HepG2 (cell line): ENCODE measurements around the gene DPYD. TPM values are rescaled to one million over a fixed set of nuclear protein-coding genes. Genes with fewer than 3 reads are reported as not detected.

Source experiments
- ATAC-seq: fragments of 200-7000 bp; cut with Tn5 transposase; 3 replicates; pipeline ENCODE4 v1.9.1; 2020; ENCODE audit warnings: mild to moderate bottlenecking, moderate library complexity
- BruUV-seq: library from RNA; stranded (reverse); fragments of 400-500 nt; replicated peaks from 2 replicates; lab custom pipeline; 2021; lab: Mats Ljungman, UMichigan
- CTCF ChIA-PET: fragments of 300-600 bp; formaldehyde crosslinking; extraction: SDS; loops from one replicate; lab custom pipeline; 2021; ENCODE audit warnings: low total read pairs, inconsistent platforms, low intra/inter-chr PET ratio; lab: Yijun Ruan, JAX
- POLR2A ChIA-PET: fragments of 350-600 bp; sonication (Branson Sonifier 250); formaldehyde crosslinking; loops from one replicate; lab custom pipeline; 2020; ENCODE audit warnings: antibody characterized with exemption, inconsistent platforms; lab: Yijun Ruan, JAX
- DNase-seq: peaks from one replicate; pipeline ENCODE4 v3.0.0-alpha.2; 2015; ENCODE audit warnings: low spot score
- FAIRE-seq: peaks from 3 replicates; lab custom pipeline; 2011; peaks lifted over from hg19 to GRCh38; lab: Jason Lieb, UNC
- H2AFZ ChIP-seq: one replicate; pipeline ENCODE4 v1.6.1; 2011; ENCODE audit warnings: low read length, inconsistent platforms
- H3K27ac ChIP-seq: fragments of 300-600 bp; 3 replicates; pipeline ENCODE4 v1.8.0; 2011; ENCODE audit warnings: mixed run types, mild to moderate bottlenecking, mixed read lengths, low read length, inconsistent platforms; ENCODE audit not compliant: insufficient read depth; ENCODE audit errors: extremely low read length
- H3K27me3 ChIP-seq, 2 experiments: fragments of 200-600 bp in 1 of 2; 2 replicates in 1 of 2; 3 replicates in 1 of 2; pipeline versions ENCODE4 v1.6.0 to v1.8.0; 2011; ENCODE audit warnings: low read length in 2 of 2, mild to moderate bottlenecking in 2 of 2, moderate library complexity in 2 of 2, inconsistent platforms in 1 of 2; ENCODE audit not compliant: insufficient read depth in 2 of 2, control insufficient read depth in 1 of 2
- H3K36me3 ChIP-seq, 2 experiments: fragments of 200-600 bp in 1 of 2; replicated peaks in 1 of 2; 2 replicates in 1 of 2; 3 replicates in 1 of 2; pipeline versions ENCODE4 v1.5.1 to v1.8.0; 2011; ENCODE audit warnings: low read length in 2 of 2, inconsistent platforms in 1 of 2; ENCODE audit not compliant: insufficient read depth in 2 of 2, control insufficient read depth in 1 of 2
- H3K4me1 ChIP-seq: 2 replicates; pipeline ENCODE4 v1.5.1; 2012; ENCODE audit warnings: low read length, inconsistent platforms; ENCODE audit not compliant: insufficient read depth
- H3K4me2 ChIP-seq: 2 replicates; pipeline ENCODE4 v1.6.0; 2011; ENCODE audit warnings: low read depth, low read length, inconsistent platforms
- H3K4me3 ChIP-seq, 3 experiments: fragments of 200-600 bp in 1 of 3; sonication (generic), shearing (Covaris generic) in 1 of 3; replicated peaks in 1 of 3; 2 replicates each; pipeline ENCODE4 v1.5.1; 2011 to 2016; ENCODE audit warnings: low read length in 3 of 3, inconsistent platforms in 2 of 3, low read depth in 2 of 3, mild to moderate bottlenecking in 2 of 3, control low read depth in 1 of 3, mixed read lengths in 1 of 3; ENCODE audit not compliant: insufficient read depth in 1 of 3
- H3K79me2 ChIP-seq: one replicate; pipeline ENCODE4 v1.6.1; 2011; ENCODE audit warnings: low read length, inconsistent platforms; ENCODE audit not compliant: insufficient read depth
- H3K9ac ChIP-seq: 2 replicates; pipeline ENCODE4 v1.6.0; 2011; ENCODE audit warnings: mild to moderate bottlenecking, low read depth, low read length, inconsistent platforms; ENCODE audit not compliant: insufficient read depth
- H3K9me3 ChIP-seq: 2 replicates; pipeline ENCODE4 v1.5.1; 2012; ENCODE audit warnings: mild to moderate bottlenecking, low read length
- H4K20me1 ChIP-seq: 2 replicates; pipeline ENCODE4 v1.6.0; 2011; ENCODE audit warnings: inconsistent platforms, mild to moderate bottlenecking, low read length, moderate library complexity; ENCODE audit not compliant: insufficient read depth
- CREM ChIP-seq, 2 experiments: sonication (generic) in 1 of 2; formaldehyde crosslinking in 1 of 2; IDR thresholded peaks; 2 replicates each; pipeline versions ENCODE4 v1.4.0 to v1.6.1; 2016 to 2020; ENCODE audit warnings: antibody characterized with exemption in 1 of 2, mild to moderate bottlenecking in 1 of 2, missing genetic modification reagents in 1 of 2
- ISX ChIP-seq: sonication (generic); formaldehyde crosslinking; conservative IDR thresholded peaks from 2 replicates; pipeline ENCODE4 v1.5.0; 2020; ENCODE audit warnings: missing genetic modification reagents
- JARID2 ChIP-seq: sonication (generic); formaldehyde crosslinking; IDR thresholded peaks from 2 replicates; pipeline ENCODE4 v1.8.1; 2023; ENCODE audit warnings: missing genetic modification reagents, inconsistent platforms; ENCODE audit not compliant: insufficient replicate concordance
- POLR2A ChIP-seq, 2 experiments: IDR thresholded peaks; 2 replicates each; pipeline ENCODE4 v1.6.1; 2011; ENCODE audit warnings: low read depth in 2 of 2, low read length in 2 of 2, mild to moderate bottlenecking in 1 of 2, moderate library complexity in 1 of 2; ENCODE audit not compliant: insufficient read depth in 1 of 2
- RFX1 ChIP-seq: fragments of 450-650 bp; IDR thresholded peaks from 2 replicates; pipeline ENCODE4 v1.6.1; 2017
- TMF1 ChIP-seq: sonication (generic); formaldehyde crosslinking; IDR thresholded peaks from 2 replicates; pipeline ENCODE4 v1.8.1; 2022; ENCODE audit warnings: low read depth, missing genetic modification reagents
- TRIM22 ChIP-seq: fragments of 450-650 bp; IDR thresholded peaks from 2 replicates; pipeline ENCODE4 v1.6.1; 2017
- ZMYM4 ChIP-seq: sonication (generic); formaldehyde crosslinking; IDR thresholded peaks from 2 replicates; pipeline ENCODE4 v1.8.1; 2023; ENCODE audit warnings: mild to moderate bottlenecking, missing genetic modification reagents
- ZNF44 ChIP-seq: sonication (generic); formaldehyde crosslinking; IDR thresholded peaks from 2 replicates; pipeline ENCODE4 v1.5.1; 2020; ENCODE audit warnings: mild to moderate bottlenecking, missing genetic modification reagents
- ZNF564 ChIP-seq: sonication (generic); formaldehyde crosslinking; IDR thresholded peaks from 2 replicates; pipeline ENCODE4 v1.8.1; 2023; ENCODE audit warnings: mild to moderate bottlenecking, missing genetic modification reagents
- ZSCAN12 ChIP-seq: sonication (generic); formaldehyde crosslinking; IDR thresholded peaks from 2 replicates; pipeline ENCODE4 v1.9.0; 2021; ENCODE audit warnings: mild to moderate bottlenecking, missing genetic modification reagents
- WGBS: methylation state at CpG from one replicate; pipeline ENCODE4 v1.1.6; 2017; ENCODE audit warnings: low lambda C conversion rate; 5-methylcytosine and 5-hydroxymethylcytosine counted together
- in situ Hi-C: cut with HindIII; loops from 2 replicates; pipeline ENCODE4 v1.10.0; 2017; ENCODE audit warnings: low pct_unique_long_range_greater_than_20kb; ENCODE audit not compliant: extremely low pct_ligation_motif_present
- intact Hi-C: fragments of 100-400 bp; cut with micrococcal nuclease; formaldehyde crosslinking; loops from one replicate; pipeline ENCODE4 v1.10.0; 2022; ENCODE audit not compliant: unreplicated experiment
- polyA plus RNA-seq, 8 experiments: library from polyadenylated mRNA; depleted of rRNA in 3 of 8; stranded (reverse) in 7 of 8; unstranded in 1 of 8; fragments of >200 nt; fragmentation: Illumina TruSeq in 4 of 8; extraction: Trizol in 4 of 8; gene quantifications; 2 replicates each; pipeline versions ENCODE4 v1.2.1 to v1.2.3, GENCODE V29; 2011 to 2016; ENCODE audit warnings: low read depth in 4 of 8, missing spikeins in 1 of 8, mixed read lengths in 1 of 8; ENCODE audit not compliant: insufficient read depth in 1 of 8
- total RNA-seq, 5 experiments: library from RNA; depleted of rRNA; stranded (reverse); fragments of >200 nt; fragmentation: Illumina TruSeq; extraction: Trizol; gene quantifications; 2 replicates each; pipeline ENCODE4 v1.2.3, GENCODE V29; 2016; ENCODE audit warnings: low read depth in 1 of 5
- TF ChIP-seq, protein P1 (sequence below): sonication (generic); formaldehyde crosslinking; IDR thresholded peaks from 2 replicates; pipeline ENCODE4 v1.4.0; 2020; ENCODE audit warnings: missing genetic modification reagents, borderline replicate concordance

The DPYD gene
- total and polyA plus RNA-seq, 2 of the 13 experiments (the other 11 are each of a cell fraction or from before 2014, with no cell fraction given), result 1.3 to 3.4 TPM

GRCh38 chr1:97143236-97143882 is 777.5 kb downstream of the DPYD start:
- Histone ChIP-seq H3K27ac (no peak overlapping the region), H3K9me3 (no peaks in the 10 kb centered on the region), H3K79me2 (no peaks in the 10 kb centered on the region), H3K27me3 (no peaks in the 10 kb centered on the region), H3K4me1 (no peaks in the 10 kb centered on the region), H3K9ac (no peak overlapping the region), H3K36me3 (no peaks in the 10 kb centered on the region), H3K4me3 (no peak overlapping the region), H4K20me1 (no peaks in the 10 kb centered on the region), H2AFZ (no peak overlapping the region), H3K4me2 (no peak overlapping the region)
- 43% methylated on average over 2 of the region's 2 CpGs for WGBS
- no peak for TF ChIP-seq TRIM22
- TF ChIP-seq ISX, result no peak
- no peak for TF ChIP-seq RFX1
- TF ChIP-seq ZNF564, result no peak
- no peak for TF ChIP-seq TMF1 (CRISPR knock-in tag)
- no peak for TF ChIP-seq ZSCAN12 (CRISPR knock-in tag)
- no peak for TF ChIP-seq JARID2 (CRISPR knock-in tag)
- no peak for TF ChIP-seq POLR2A (IDR thresholded peaks at IDR 0.05; ENCODE audit: insufficient read depth in 1 of 2, low read depth in 2 of 2, low read length in 2 of 2)
- no peak for TF ChIP-seq ZMYM4 (CRISPR knock-in tag)
- TF ChIP-seq, protein P1, sequence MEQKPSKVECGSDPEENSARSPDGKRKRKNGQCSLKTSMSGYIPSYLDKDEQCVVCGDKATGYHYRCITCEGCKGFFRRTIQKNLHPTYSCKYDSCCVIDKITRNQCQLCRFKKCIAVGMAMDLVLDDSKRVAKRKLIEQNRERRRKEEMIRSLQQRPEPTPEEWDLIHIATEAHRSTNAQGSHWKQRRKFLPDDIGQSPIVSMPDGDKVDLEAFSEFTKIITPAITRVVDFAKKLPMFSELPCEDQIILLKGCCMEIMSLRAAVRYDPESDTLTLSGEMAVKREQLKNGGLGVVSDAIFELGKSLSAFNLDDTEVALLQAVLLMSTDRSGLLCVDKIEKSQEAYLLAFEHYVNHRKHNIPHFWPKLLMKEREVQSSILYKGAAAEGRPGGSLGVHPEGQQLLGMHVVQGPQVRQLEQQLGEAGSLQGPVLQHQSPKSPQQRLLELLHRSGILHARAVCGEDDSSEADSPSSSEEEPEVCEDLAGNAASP, result no peak
- no peak for TF ChIP-seq ZNF44 (CRISPR knock-in tag)
- TF ChIP-seq CREM (IDR thresholded peaks at IDR 0.05), result no peak
- TF ChIP-seq CREM (CRISPR knock-in tag; IDR thresholded peaks at IDR 0.05), result no peak
- DNase-seq (no peak), ATAC-seq (no peak), FAIRE-seq (no peak)
- in situ Hi-C loops (no loop called here), intact Hi-C loops (no loop called here)
- ChIA-PET POLR2A (no interaction called here), CTCF (no interaction called here)
- no TSS peak for BruUV-seq
